ENCODE data around the gene CCDC85B. TPM values are rescaled to one million over a fixed set of nuclear protein-coding genes. Genes with fewer than 3 reads are reported as not detected.

The CCDC85B gene
- total RNA-seq, 4 donors from 2014 or later = 16.0 to 34.3 (median 28.0) TPM

GRCh38 chr11:65937766-65938165 is 47.3 kb downstream of the CCDC85B start:
- intact Hi-C loops (cut with DNase I) = no loop called here
- no peaks in the 10 kb centered on the region for H3K9me3 ChIP-seq
- TF ChIP-seq POLR2A (IDR thresholded peaks at IDR 0.05) = no peak
- TF ChIP-seq CTCF (IDR thresholded peaks at IDR 0.05) = no peak
- no peak for DNase-seq
- WGBS, 2 donors = 46 to 60% methylated on average over 4 of the region's 4 CpGs
- no peaks in the 10 kb centered on the region for H3K36me3 ChIP-seq
- no peak overlapping the region for H3K4me3 ChIP-seq
- no peak overlapping the region for H3K27ac ChIP-seq
- H3K4me1 ChIP-seq = peaks cover 0 to 8% (median 0%) of the 10 kb centered on the region in 3 donors
- peaks cover 0 to 42% (median 0%) of the 10 kb centered on the region in 4 donors for H3K27me3 ChIP-seq

Other genes with a start within 250 kb of the CCDC85B start
- 10 to 100 TPM; 29.4 to 49.4 (median 47.5) TPM for gene RELA, start 227.8 kb upstream of the CCDC85B start, total RNA-seq
- 10 to 100 TPM; 38.2 to 64.7 (median 51.1) TPM for gene KAT5, start 178.4 kb upstream of the CCDC85B start, total RNA-seq
- 10 to 100 TPM; 39.9 to 59.5 (median 50.8) TPM for gene RNASEH2C, start 169.9 kb upstream of the CCDC85B start, total RNA-seq
- 10 to 100 TPM; 16.4 to 38.5 (median 23.3) TPM for gene AP5B1, start 109.7 kb upstream of the CCDC85B start, total RNA-seq
- gene OVOL1, start 103.6 kb upstream of the CCDC85B start, total RNA-seq = 10 to 100 TPM; 26.5 to 90.9 (median 55.3) TPM
- under 1 TPM in 1 of 4 donors, not detected in 3; 0.38 TPM for gene SNX32, start 56.7 kb upstream of the CCDC85B start, total RNA-seq
- 100 to 1,000 TPM; 453 to 833 (median 750) TPM for gene CFL1, start 32.5 kb upstream of the CCDC85B start, total RNA-seq
- 10 to 100 TPM; 17.6 to 36.2 (median 31.1) TPM for gene MUS81, start 30.2 kb upstream of the CCDC85B start, total RNA-seq
- gene EFEMP2, start 17.9 kb upstream of the CCDC85B start, total RNA-seq = 10 to 100 TPM in 2 of 4 donors, 1 to 10 TPM in 2; 3.6 to 29.0 (median 10.2) TPM
- 1 to 10 TPM in 3 of 4 donors, under 1 TPM in 1; 0.21 to 3.6 (median 1.8) TPM for gene CTSW, start 10.8 kb upstream of the CCDC85B start, total RNA-seq
- 10 to 100 TPM; 35.7 to 60.1 (median 38.4) TPM for gene FIBP, start 2.2 kb upstream of the CCDC85B start, total RNA-seq
- gene FOSL1, start 9.7 kb downstream of the CCDC85B start, total RNA-seq = 10 to 100 TPM; 11.9 to 72.7 (median 35.6) TPM
- gene C11orf68, start 28.4 kb downstream of the CCDC85B start, total RNA-seq = 10 to 100 TPM in 2 of 4 donors, 1 to 10 TPM in 2; 5.8 to 15.6 (median 10.6) TPM
- 100 to 1,000 TPM in 1 of 4 donors, 10 to 100 TPM in 3; 69.6 to 138 (median 76.8) TPM for gene DRAP1, start 28.8 kb downstream of the CCDC85B start, total RNA-seq
- not detected for gene TSGA10IP, start 54.8 kb downstream of the CCDC85B start, total RNA-seq
- gene SART1, start 71.1 kb downstream of the CCDC85B start, total RNA-seq = 10 to 100 TPM; 27.6 to 35.0 (median 33.1) TPM
- gene EIF1AD, start 111.5 kb downstream of the CCDC85B start, total RNA-seq = 10 to 100 TPM; 24.7 to 43.2 (median 30.0) TPM
- gene BANF1, start 111.8 kb downstream of the CCDC85B start, total RNA-seq = 10 to 100 TPM; 29.1 to 52.3 (median 41.9) TPM
- 10 to 100 TPM; 14.6 to 58.5 (median 15.1) TPM for gene CST6, start 121.3 kb downstream of the CCDC85B start, total RNA-seq
- gene CATSPER1, start 135.8 kb downstream of the CCDC85B start, total RNA-seq = not detected
- not detected for gene GAL3ST3, start 158.5 kb downstream of the CCDC85B start, total RNA-seq
- 100 to 1,000 TPM in 1 of 4 donors, 10 to 100 TPM in 3; 87.8 to 112 (median 93.5) TPM for gene SF3B2, start 161.7 kb downstream of the CCDC85B start, total RNA-seq
- 10 to 100 TPM; 17.9 to 37.6 (median 25.4) TPM for gene PACS1, start 179.6 kb downstream of the CCDC85B start, total RNA-seq

Data from esophagus squamous epithelium (tissue), 5 donors.